ENCODE measurements around the gene EPN2. TPM values are rescaled to one million over a fixed set of nuclear protein-coding genes. Genes with fewer than 3 reads are reported as not detected.

The EPN2 gene
- total RNA-seq, 1 experiment from 2014 or later: 31.3 TPM

- Mint-ChIP-seq H3K4me1 (ENCODE audit: low read depth, unreplicated experiment) (no peaks in the 10 kb centered on the region), H3K36me3 (ENCODE audit: insufficient read depth, unreplicated experiment) (no peaks in the 10 kb centered on the region), H3K9me3 (ENCODE audit: low read depth, unreplicated experiment) (no peaks in the 10 kb centered on the region), H3K27ac (ENCODE audit: unreplicated experiment) (no peak overlapping the region), H3K27me3 (ENCODE audit: unreplicated experiment) (no peaks in the 10 kb centered on the region), H3K4me3 (ENCODE audit: low read depth, unreplicated experiment) (no peak overlapping the region)
- no peak for DNase-seq
- no peak for TF ChIP-seq CTCF (IDR thresholded peaks at IDR 0.05; ENCODE audit: unreplicated experiment)
- intact Hi-C loops (cut with micrococcal nuclease; ENCODE audit: unreplicated experiment): no loop called here
- BruUV-seq (replicated peaks): no TSS peak
- CTCF ChIA-PET: no interaction called here
Measured at GRCh38 chr17:19292377-19292711, 55.2 kb downstream of the EPN2 start.

GRCh38 chr17:19294443-19294842, 57.3 kb downstream of the EPN2 start:
- H3K27ac Mint-ChIP-seq (ENCODE audit: unreplicated experiment): no peak overlapping the region
- H3K36me3 Mint-ChIP-seq (ENCODE audit: insufficient read depth, unreplicated experiment): no peaks in the 10 kb centered on the region
- DNase-seq: no peak
- no TSS peak for BruUV-seq (replicated peaks)
- CTCF ChIA-PET: no interaction called here
- no peaks in the 10 kb centered on the region for H3K27me3 Mint-ChIP-seq (ENCODE audit: unreplicated experiment)
- TF ChIP-seq CTCF (IDR thresholded peaks at IDR 0.05; ENCODE audit: unreplicated experiment): no peak
- H3K4me3 Mint-ChIP-seq (ENCODE audit: low read depth, unreplicated experiment): no peak overlapping the region
- H3K4me1 Mint-ChIP-seq (ENCODE audit: low read depth, unreplicated experiment): no peaks in the 10 kb centered on the region
- intact Hi-C loops (cut with micrococcal nuclease; ENCODE audit: unreplicated experiment): no loop called here
- no peaks in the 10 kb centered on the region for H3K9me3 Mint-ChIP-seq (ENCODE audit: low read depth, unreplicated experiment)

GRCh38 chr17:19295473-19296135, 58.4 kb downstream of the EPN2 start:
- Mint-ChIP-seq H3K27ac (ENCODE audit: unreplicated experiment) (no peak overlapping the region), H3K9me3 (ENCODE audit: low read depth, unreplicated experiment) (no peaks in the 10 kb centered on the region), H3K27me3 (ENCODE audit: unreplicated experiment) (no peaks in the 10 kb centered on the region), H3K4me1 (ENCODE audit: low read depth, unreplicated experiment) (no peaks in the 10 kb centered on the region), H3K36me3 (ENCODE audit: insufficient read depth, unreplicated experiment) (no peaks in the 10 kb centered on the region), H3K4me3 (ENCODE audit: low read depth, unreplicated experiment) (no peak overlapping the region)
- CTCF ChIA-PET: no interaction called here
- no peak for DNase-seq
- TF ChIP-seq CTCF (IDR thresholded peaks at IDR 0.05; ENCODE audit: unreplicated experiment): no peak
- BruUV-seq (replicated peaks): no TSS peak
- intact Hi-C loops (cut with micrococcal nuclease; ENCODE audit: unreplicated experiment): no loop called here

GRCh38 chr17:19296786-19297778, 59.9 kb downstream of the EPN2 start:
- no peak overlapping the region for H3K27ac Mint-ChIP-seq (ENCODE audit: unreplicated experiment)
- H3K9me3 Mint-ChIP-seq (ENCODE audit: low read depth, unreplicated experiment): no peaks in the 10 kb centered on the region
- intact Hi-C loops (cut with micrococcal nuclease; ENCODE audit: unreplicated experiment): no loop called here
- CTCF ChIA-PET: no interaction called here
- BruUV-seq (replicated peaks): no TSS peak
- no peak for DNase-seq
- H3K27me3 Mint-ChIP-seq (ENCODE audit: unreplicated experiment): no peaks in the 10 kb centered on the region
- no peak for TF ChIP-seq CTCF (IDR thresholded peaks at IDR 0.05; ENCODE audit: unreplicated experiment)
- no peak overlapping the region for H3K4me3 Mint-ChIP-seq (ENCODE audit: low read depth, unreplicated experiment)
- H3K36me3 Mint-ChIP-seq (ENCODE audit: insufficient read depth, unreplicated experiment): no peaks in the 10 kb centered on the region
- no peaks in the 10 kb centered on the region for H3K4me1 Mint-ChIP-seq (ENCODE audit: low read depth, unreplicated experiment)

Measured in Calu3 (cell line).